ENCODE measurements around the gene SPINK4. TPM values are rescaled to one million over a fixed set of nuclear protein-coding genes. Genes with fewer than 3 reads are reported as not detected.

SPINK4 gene
- total RNA-seq, 1 donor from 2014 or later: not detected

DNA sequence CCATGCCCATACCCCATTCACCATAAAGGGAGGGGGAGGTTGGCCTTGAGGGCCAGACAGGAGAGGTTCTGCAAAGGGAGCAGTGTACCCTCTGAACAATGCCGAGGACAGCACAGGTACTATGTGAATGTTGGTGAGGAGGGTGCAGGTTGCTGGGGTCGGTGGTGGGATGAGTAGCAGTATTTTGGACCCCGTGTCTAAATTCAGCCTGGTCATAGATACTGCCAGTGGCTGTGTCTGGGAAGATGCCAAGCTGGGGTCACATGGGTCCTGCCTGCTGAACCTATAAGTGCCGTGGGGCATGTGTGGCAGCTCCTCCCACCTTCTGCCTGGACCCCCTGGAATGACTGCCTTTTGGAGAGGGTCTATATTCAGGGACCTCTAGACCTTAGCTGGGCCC is 11.4 kb upstream of the SPINK4 start:
- Histone ChIP-seq H3K4me1 (ENCODE audit: control insufficient read depth in 3 of 3, insufficient read depth in 3 of 3, low read length in 3 of 3) (peaks cover 3 to 7% (median 5%) of the 10 kb centered on the region in 3 donors), H3K27ac (ENCODE audit: low read depth, low read length) (no peak overlapping the region), H3K9me3 (ENCODE audit: control insufficient read depth in 3 of 3, low read length in 3 of 3) (no peaks in the 10 kb centered on the region), H3K36me3 (ENCODE audit: control insufficient read depth in 3 of 3, insufficient read depth in 3 of 3, low read length in 3 of 3) (no peaks in the 10 kb centered on the region), H3K4me3 (ENCODE audit: low read length in 3 of 3) (no peak overlapping the region), H3K27me3 (ENCODE audit: control insufficient read depth in 3 of 3, insufficient read depth in 3 of 3, low read length in 3 of 3) (no peaks in the 10 kb centered on the region), H3K9ac (ENCODE audit: low read depth in 1 of 3, low read length in 3 of 3) (no peak overlapping the region)

DNA sequence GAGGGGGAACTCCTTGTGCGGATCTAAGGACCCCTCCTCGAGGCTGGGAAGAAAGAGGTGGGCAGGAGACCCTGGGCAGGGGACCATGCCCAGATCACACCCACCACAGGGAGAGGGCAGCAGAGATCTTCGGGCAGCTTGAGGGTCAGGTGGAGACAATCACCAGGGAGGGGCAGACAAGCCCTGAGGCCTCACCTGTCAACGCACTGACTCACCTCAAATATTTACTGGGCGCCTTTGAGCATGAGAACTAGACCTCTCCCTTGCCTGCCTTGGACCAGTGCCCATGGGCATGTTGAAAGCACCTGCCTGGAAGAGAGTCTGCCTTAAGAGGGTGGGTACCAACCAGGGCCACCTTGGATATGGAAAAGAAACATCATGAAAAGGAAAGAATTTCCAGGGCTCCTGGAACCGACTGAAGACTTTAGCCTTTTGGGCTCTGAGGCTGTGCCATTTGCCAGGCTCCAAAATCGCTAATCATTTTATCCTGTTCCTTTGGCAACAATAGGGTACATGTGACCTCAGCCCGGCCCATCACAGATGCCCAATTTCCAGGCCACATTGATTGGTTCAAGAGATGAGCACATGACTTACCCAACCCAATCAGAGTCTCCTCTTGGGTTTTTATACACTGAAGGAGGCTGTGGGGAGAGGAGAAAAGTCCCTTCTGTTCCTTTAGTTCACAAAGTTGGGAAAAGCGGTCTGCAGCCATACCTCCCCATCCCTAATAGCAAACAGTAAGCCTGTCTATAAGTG is 10.4 kb upstream of the SPINK4 start:
- no peak overlapping the region for H3K4me3 ChIP-seq (ENCODE audit: low read length in 3 of 3)
- H3K4me1 ChIP-seq (ENCODE audit: control insufficient read depth in 3 of 3, insufficient read depth in 3 of 3, low read length in 3 of 3): peaks cover 3 to 12% (median 5%) of the 10 kb centered on the region in 3 donors
- H3K36me3 ChIP-seq (ENCODE audit: control insufficient read depth in 3 of 3, insufficient read depth in 3 of 3, low read length in 3 of 3): no peaks in the 10 kb centered on the region
- no peak overlapping the region for H3K27ac ChIP-seq (ENCODE audit: low read depth, low read length)
- no peak overlapping the region for H3K9ac ChIP-seq (ENCODE audit: low read depth in 1 of 3, low read length in 3 of 3)
- H3K9me3 ChIP-seq (ENCODE audit: control insufficient read depth in 3 of 3, low read length in 3 of 3): no peaks in the 10 kb centered on the region
- no peaks in the 10 kb centered on the region for H3K27me3 ChIP-seq (ENCODE audit: control insufficient read depth in 3 of 3, insufficient read depth in 3 of 3, low read length in 3 of 3)

GRCh38 chr9:33230756-33231622 is 9.0 kb upstream of the SPINK4 start:
- H3K36me3 ChIP-seq (ENCODE audit: control insufficient read depth in 3 of 3, insufficient read depth in 3 of 3, low read length in 3 of 3): no peaks in the 10 kb centered on the region
- peaks cover 0 to under 1% (median 0%) of the 10 kb centered on the region in 3 donors for H3K27me3 ChIP-seq (ENCODE audit: control insufficient read depth in 3 of 3, insufficient read depth in 3 of 3, low read length in 3 of 3)
- H3K9ac ChIP-seq (ENCODE audit: low read depth in 1 of 3, low read length in 3 of 3): no peak overlapping the region
- no peak overlapping the region for H3K4me3 ChIP-seq (ENCODE audit: low read length in 3 of 3)
- H3K9me3 ChIP-seq (ENCODE audit: control insufficient read depth in 3 of 3, low read length in 3 of 3): no peaks in the 10 kb centered on the region
- no peak overlapping the region for H3K27ac ChIP-seq (ENCODE audit: low read depth, low read length)
- peaks cover 0 to 5% (median 0%) of the 10 kb centered on the region in 3 donors for H3K4me1 ChIP-seq (ENCODE audit: control insufficient read depth in 3 of 3, insufficient read depth in 3 of 3, low read length in 3 of 3)

- Histone ChIP-seq H3K27ac (ENCODE audit: low read depth, low read length) (no peak overlapping the region), H3K4me1 (ENCODE audit: control insufficient read depth in 3 of 3, insufficient read depth in 3 of 3, low read length in 3 of 3) (peaks cover 0 to 5% (median 0%) of the 10 kb centered on the region in 3 donors), H3K27me3 (ENCODE audit: control insufficient read depth in 3 of 3, insufficient read depth in 3 of 3, low read length in 3 of 3) (peaks cover 0 to 4% (median 0%) of the 10 kb centered on the region in 3 donors)
Observed at GRCh38 chr9:33231623-33231942, 8.4 kb upstream of the SPINK4 start.

DNA sequence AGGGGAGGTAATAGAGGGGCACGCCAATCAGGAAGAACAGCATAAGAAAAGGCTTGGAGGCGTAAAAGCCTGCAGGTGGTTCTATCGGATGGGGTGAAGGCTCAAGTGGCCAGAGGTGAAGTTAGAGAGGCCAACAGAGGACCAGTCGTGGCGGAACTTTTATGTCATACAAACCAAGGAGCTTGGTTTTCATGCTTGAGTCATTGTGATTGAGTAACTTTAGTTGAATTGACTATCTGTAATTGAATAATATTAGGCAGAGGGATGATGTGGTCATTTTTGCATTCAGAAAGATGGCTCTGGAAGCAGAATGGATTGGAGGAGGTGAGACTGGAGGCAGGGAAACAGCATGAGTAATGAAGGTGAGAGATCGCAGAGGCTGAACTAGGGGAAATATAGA is 7.2 kb upstream of the SPINK4 start:
- Histone ChIP-seq H3K27ac (ENCODE audit: low read depth, low read length) (no peak overlapping the region), H3K27me3 (ENCODE audit: control insufficient read depth in 3 of 3, insufficient read depth in 3 of 3, low read length in 3 of 3) (peaks cover 0 to 4% (median 0%) of the 10 kb centered on the region in 3 donors), H3K4me1 (ENCODE audit: control insufficient read depth in 3 of 3, insufficient read depth in 3 of 3, low read length in 3 of 3) (peaks cover 0 to 5% (median 0%) of the 10 kb centered on the region in 3 donors), H3K36me3 (ENCODE audit: control insufficient read depth in 3 of 3, insufficient read depth in 3 of 3, low read length in 3 of 3) (no peaks in the 10 kb centered on the region), H3K4me3 (ENCODE audit: low read length in 3 of 3) (no peak overlapping the region), H3K9ac (ENCODE audit: low read depth in 1 of 3, low read length in 3 of 3) (no peak overlapping the region), H3K9me3 (ENCODE audit: control insufficient read depth in 3 of 3, low read length in 3 of 3) (no peaks in the 10 kb centered on the region)

More at GRCh38 chr9:33231623-33231942, 8.4 kb upstream of the SPINK4 start:
- Histone ChIP-seq H3K4me3 (ENCODE audit: low read length in 3 of 3) (no peak overlapping the region), H3K36me3 (ENCODE audit: control insufficient read depth in 3 of 3, insufficient read depth in 3 of 3, low read length in 3 of 3) (no peaks in the 10 kb centered on the region), H3K9me3 (ENCODE audit: control insufficient read depth in 3 of 3, low read length in 3 of 3) (no peaks in the 10 kb centered on the region), H3K9ac (ENCODE audit: low read depth in 1 of 3, low read length in 3 of 3) (no peak overlapping the region)

DNA sequence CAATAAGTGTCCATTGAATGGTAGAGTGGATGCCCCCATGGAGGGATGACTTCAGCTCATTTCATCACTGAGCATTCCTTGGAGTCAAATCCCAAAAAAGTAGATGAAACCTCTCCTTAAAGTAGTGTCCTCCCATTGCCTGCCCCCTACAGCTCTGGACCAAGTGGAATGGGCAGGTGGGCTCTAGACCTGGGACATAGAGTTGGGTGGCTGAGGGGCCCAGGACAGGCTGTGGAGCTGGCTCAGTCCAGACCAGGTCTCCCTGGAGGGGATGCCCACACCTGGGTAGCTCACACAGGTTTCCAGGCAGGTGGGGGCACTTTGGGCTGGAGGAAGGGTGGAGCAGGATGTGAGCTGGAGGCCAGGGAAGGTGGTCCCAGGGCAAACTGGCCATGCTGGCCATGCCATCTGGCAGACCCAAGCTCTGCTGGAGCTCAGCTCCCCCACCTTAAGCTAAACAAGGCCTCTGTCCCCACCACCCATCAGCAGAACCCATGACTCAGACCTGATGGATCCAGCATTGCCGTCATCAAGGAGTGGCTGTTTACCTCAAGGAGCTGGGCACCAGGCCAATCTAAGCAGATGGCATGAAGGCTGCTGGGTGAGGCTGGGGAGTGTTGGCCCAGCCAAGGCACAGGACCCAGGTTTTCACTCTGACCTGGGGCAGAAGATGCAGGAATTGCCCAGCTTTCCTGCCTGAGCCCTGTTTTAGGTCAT is 6.2 kb upstream of the SPINK4 start:
- H3K27me3 ChIP-seq (ENCODE audit: control insufficient read depth in 3 of 3, insufficient read depth in 3 of 3, low read length in 3 of 3): peaks cover 0 to 4% (median 0%) of the 10 kb centered on the region in 3 donors
- H3K9me3 ChIP-seq (ENCODE audit: control insufficient read depth in 3 of 3, low read length in 3 of 3): no peaks in the 10 kb centered on the region
- H3K4me3 ChIP-seq (ENCODE audit: low read length in 3 of 3): no peak overlapping the region
- H3K36me3 ChIP-seq (ENCODE audit: control insufficient read depth in 3 of 3, insufficient read depth in 3 of 3, low read length in 3 of 3): no peaks in the 10 kb centered on the region
- no peak overlapping the region for H3K9ac ChIP-seq (ENCODE audit: low read depth in 1 of 3, low read length in 3 of 3)
- H3K4me1 ChIP-seq (ENCODE audit: control insufficient read depth in 3 of 3, insufficient read depth in 3 of 3, low read length in 3 of 3): peaks cover 0 to 5% (median 0%) of the 10 kb centered on the region in 3 donors
- no peak overlapping the region for H3K27ac ChIP-seq (ENCODE audit: low read depth, low read length)

DNA sequence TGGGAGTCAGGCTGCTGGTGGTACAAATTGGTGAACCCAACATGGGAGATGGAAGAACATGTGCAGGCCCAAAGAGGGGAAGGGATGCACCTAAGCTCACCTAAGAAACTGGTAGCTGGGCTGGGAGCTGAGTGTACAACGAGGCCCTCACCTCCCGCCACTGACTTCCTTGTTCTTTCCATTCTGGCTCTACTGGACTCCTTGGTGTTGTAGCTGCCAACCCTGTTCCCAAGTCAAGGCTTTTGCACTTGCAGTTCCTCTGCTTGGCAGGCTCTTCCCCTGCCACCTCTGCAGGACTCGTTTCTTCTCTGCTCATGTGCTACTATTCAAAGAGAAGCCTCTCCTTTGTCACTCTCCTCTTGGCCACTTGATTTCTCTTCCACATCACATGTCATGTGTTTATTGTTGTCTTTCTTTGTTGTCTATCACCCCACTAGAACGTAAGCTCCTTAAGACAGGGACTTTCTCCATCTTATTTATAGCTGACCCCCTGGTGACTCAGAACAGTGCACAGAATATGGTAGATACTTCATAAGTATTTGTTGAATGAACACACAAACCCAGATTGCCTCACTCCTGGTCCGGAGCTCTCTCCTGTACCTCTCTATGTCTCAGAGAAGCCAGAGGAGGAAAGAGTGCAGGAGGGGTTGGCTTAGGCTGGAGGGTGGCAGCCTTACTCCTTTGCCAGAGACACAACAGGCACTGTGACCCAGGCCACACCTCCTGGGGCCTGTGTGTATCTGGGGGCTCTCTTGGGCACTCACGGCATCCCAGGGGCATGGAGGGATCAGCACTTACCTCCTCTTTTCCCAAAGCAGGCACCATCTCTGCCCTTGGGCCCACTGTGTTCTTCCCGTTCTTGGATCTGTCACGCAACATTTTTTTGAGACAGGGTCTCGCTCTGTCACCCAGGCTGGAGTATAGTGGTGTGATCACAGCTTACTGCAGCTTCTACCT is 5.2 kb upstream of the SPINK4 start:
- Histone ChIP-seq H3K4me3 (ENCODE audit: low read length in 3 of 3) (no peak overlapping the region), H3K4me1 (ENCODE audit: control insufficient read depth in 3 of 3, insufficient read depth in 3 of 3, low read length in 3 of 3) (peaks cover 4 to 13% (median 6%) of the 10 kb centered on the region in 3 donors), H3K9ac (ENCODE audit: low read depth in 1 of 3, low read length in 3 of 3) (no peak overlapping the region), H3K27ac (ENCODE audit: low read depth, low read length) (no peak overlapping the region), H3K9me3 (ENCODE audit: control insufficient read depth in 3 of 3, low read length in 3 of 3) (no peaks in the 10 kb centered on the region), H3K27me3 (ENCODE audit: control insufficient read depth in 3 of 3, insufficient read depth in 3 of 3, low read length in 3 of 3) (peaks cover 0 to 4% (median 0%) of the 10 kb centered on the region in 3 donors), H3K36me3 (ENCODE audit: control insufficient read depth in 3 of 3, insufficient read depth in 3 of 3, low read length in 3 of 3) (no peaks in the 10 kb centered on the region)

GRCh38 chr9:33236571-33236970 is 3.4 kb upstream of the SPINK4 start:
- Histone ChIP-seq H3K4me1 (ENCODE audit: control insufficient read depth in 3 of 3, insufficient read depth in 3 of 3, low read length in 3 of 3) (peaks cover 12 to 25% (median 13%) of the 10 kb centered on the region in 3 donors), H3K4me3 (ENCODE audit: low read length in 3 of 3) (no peak overlapping the region), H3K27me3 (ENCODE audit: control insufficient read depth in 3 of 3, insufficient read depth in 3 of 3, low read length in 3 of 3) (peaks cover 0 to 4% (median 0%) of the 10 kb centered on the region in 3 donors), H3K9me3 (ENCODE audit: control insufficient read depth in 3 of 3, low read length in 3 of 3) (no peaks in the 10 kb centered on the region), H3K27ac (ENCODE audit: low read depth, low read length) (no peak overlapping the region), H3K36me3 (ENCODE audit: control insufficient read depth in 3 of 3, insufficient read depth in 3 of 3, low read length in 3 of 3) (no peaks in the 10 kb centered on the region), H3K9ac (ENCODE audit: low read depth in 1 of 3, low read length in 3 of 3) (no peak overlapping the region)

GRCh38 chr9:33241298-33241697 is 1.3 kb downstream of the SPINK4 start:
- peaks cover 0 to under 1% (median 0%) of the 10 kb centered on the region in 3 donors for H3K27me3 ChIP-seq (ENCODE audit: control insufficient read depth in 3 of 3, insufficient read depth in 3 of 3, low read length in 3 of 3)
- no peaks in the 10 kb centered on the region for H3K36me3 ChIP-seq (ENCODE audit: control insufficient read depth in 3 of 3, insufficient read depth in 3 of 3, low read length in 3 of 3)
- no peaks in the 10 kb centered on the region for H3K9me3 ChIP-seq (ENCODE audit: control insufficient read depth in 3 of 3, low read length in 3 of 3)
- peaks cover 12 to 20% (median 13%) of the 10 kb centered on the region in 3 donors for H3K4me1 ChIP-seq (ENCODE audit: control insufficient read depth in 3 of 3, insufficient read depth in 3 of 3, low read length in 3 of 3)
- no peak overlapping the region for H3K4me3 ChIP-seq (ENCODE audit: low read length in 3 of 3)
- no peak overlapping the region for H3K9ac ChIP-seq (ENCODE audit: low read depth in 1 of 3, low read length in 3 of 3)
- no peak overlapping the region for H3K27ac ChIP-seq (ENCODE audit: low read depth, low read length)
